NCI-H128 (cell line): ENCODE results near the gene IMPDH1.

Source experiments
- DNase-seq: peaks from one replicate; lab custom pipeline; 2025; ENCODE audit not compliant: unreplicated experiment; lab: John Stamatoyannopoulos, UW

Gene IMPDH1

GRCh38 chr7:128434413-128435326, 24.9 kb upstream of the IMPDH1 start:
- no peak for DNase-seq

- no peak for DNase-seq
Observed at GRCh38 chr7:128431754-128432153, 22.0 kb upstream of the IMPDH1 start.

DNA sequence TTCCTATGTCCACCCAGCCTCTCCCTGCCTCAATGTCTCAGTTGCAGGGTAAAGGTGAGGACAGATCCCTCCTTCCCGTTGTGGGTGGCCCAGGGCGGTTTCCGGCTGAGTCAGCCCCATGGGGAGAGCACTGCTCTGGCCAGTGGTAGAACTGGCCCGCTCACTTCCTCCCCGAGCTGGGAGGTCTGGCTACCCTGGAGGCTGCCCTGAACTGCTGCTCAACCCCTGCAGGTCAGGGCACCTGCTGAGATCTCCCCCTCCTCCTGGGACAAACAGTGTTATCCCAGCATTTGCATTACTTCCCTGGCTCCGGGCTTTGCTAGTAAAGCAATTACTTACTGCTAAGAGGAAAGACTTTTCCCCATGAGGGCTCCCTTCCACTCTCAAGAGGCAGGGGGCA, 21.4 kb upstream of the IMPDH1 start:
- DNase-seq, result no peak

GRCh38 chr7:128430207-128430606, 20.4 kb upstream of the IMPDH1 start:
- no peak for DNase-seq

- peak; percentile 46 for DNase-seq
Observed at GRCh38 chr7:128427289-128427891, 17.6 kb upstream of the IMPDH1 start.

DNA sequence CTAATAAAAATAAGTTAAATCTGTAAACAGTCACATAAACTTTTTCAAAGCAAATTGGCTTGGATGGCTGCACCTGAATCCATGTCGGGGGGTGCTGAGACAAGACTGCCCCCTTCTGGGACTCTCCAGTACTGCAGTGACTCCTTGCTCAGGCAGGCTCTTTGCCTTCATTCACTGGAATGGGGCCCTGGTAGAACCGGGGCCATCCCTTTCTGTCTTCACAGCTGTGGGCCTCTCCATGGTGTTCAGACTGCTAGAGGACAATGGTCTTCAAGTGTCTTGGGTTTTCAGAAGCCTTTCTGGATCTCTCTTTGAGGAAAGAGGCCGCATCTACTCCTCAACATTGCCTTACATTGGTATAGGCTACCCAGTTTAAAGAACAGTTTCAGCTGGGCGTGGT, 16.1 kb upstream of the IMPDH1 start:
- peak; percentile 23 for DNase-seq

GRCh38 chr7:128424686-128425275, 15.0 kb upstream of the IMPDH1 start:
- DNase-seq, result no peak

DNA sequence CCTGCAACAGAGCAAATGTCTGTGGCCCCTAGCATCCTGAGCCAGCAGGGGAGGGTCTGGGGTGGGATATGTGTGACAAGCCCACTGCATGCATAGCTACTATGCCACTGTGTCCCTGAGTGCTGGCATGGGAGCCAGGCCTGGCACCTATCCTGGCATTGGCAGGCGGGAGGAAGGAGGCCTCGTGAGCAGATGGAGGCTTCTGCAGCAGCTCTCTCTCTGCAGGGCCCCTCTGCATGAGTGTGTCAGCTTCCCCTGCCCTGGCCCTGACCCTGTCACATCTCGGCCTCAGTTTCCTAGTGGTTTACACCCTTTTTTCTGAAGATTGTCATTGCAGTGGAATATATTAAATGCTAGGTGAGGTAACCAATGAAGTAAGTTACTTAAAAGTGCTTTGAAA, 13.1 kb upstream of the IMPDH1 start:
- no peak for DNase-seq

DNA sequence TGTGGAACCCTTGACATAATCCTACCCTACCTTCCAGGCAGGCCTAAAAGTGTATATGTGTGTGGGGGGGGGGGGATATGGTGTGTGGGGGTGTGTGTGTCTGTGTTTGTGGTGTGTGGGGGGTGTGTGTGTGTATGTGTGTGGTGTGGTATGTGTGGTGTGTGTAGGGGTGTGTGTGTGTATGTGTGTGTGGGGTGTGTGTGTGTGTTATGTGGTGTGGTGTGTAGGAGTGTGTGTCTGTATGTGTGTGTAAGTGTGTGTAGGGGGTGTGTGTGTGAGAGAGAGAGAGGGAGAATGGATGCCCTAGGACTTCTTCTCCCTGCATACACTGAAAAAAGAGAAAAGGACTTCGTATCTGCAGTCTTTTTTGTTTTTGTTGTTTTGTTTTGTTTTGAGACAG, 12.3 kb upstream of the IMPDH1 start:
- DNase-seq, result no peak

DNA sequence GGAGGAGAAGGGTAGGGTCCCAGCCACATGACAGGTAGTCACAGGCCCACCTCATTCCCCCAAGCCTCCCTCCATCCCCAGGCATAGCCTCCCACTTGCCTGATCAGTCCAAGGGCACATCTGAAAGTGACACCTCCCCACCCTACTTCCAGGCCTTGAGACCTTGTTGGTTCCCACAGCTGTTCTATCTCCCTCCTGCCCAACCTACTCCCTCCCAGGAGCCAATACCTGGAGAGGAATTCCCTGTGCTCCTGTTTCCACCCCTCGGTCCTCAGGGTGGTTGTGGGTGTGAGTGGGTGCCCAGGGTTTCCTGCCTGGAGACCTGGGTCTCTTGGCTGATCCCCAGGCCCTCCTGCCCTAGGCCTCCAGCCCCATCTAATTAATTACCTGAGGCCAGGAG, 11.6 kb upstream of the IMPDH1 start:
- no peak for DNase-seq

GRCh38 chr7:128420773-128421172, 11.0 kb upstream of the IMPDH1 start:
- no peak for DNase-seq

- DNase-seq, result no peak
Observed at GRCh38 chr7:128419257-128419656, 9.5 kb upstream of the IMPDH1 start.

DNA sequence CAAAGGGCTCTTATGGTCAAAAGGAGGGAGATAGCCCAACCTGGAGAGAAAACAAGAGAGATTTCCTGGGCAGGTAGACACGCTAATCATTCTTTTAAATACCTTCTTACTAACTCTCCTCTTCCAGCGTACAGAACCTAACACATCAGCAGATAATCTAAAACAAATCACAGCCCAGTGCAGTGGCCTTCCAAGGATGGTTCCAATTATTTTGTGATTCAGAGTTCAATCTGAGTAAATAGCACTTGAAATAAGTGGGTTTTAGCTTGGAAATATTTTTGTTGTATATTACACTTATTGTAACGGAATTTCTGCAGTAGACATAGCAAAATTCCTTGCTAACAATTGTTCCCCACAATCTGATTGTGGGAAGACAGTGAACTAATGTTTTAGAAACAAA, 7.3 kb upstream of the IMPDH1 start:
- DNase-seq, result no peak

- no peak for DNase-seq
Observed at GRCh38 chr7:128415217-128415785, 5.5 kb upstream of the IMPDH1 start.

GRCh38 chr7:128410451-128410753, 620 bp upstream of the IMPDH1 start:
- no peak for DNase-seq

DNA sequence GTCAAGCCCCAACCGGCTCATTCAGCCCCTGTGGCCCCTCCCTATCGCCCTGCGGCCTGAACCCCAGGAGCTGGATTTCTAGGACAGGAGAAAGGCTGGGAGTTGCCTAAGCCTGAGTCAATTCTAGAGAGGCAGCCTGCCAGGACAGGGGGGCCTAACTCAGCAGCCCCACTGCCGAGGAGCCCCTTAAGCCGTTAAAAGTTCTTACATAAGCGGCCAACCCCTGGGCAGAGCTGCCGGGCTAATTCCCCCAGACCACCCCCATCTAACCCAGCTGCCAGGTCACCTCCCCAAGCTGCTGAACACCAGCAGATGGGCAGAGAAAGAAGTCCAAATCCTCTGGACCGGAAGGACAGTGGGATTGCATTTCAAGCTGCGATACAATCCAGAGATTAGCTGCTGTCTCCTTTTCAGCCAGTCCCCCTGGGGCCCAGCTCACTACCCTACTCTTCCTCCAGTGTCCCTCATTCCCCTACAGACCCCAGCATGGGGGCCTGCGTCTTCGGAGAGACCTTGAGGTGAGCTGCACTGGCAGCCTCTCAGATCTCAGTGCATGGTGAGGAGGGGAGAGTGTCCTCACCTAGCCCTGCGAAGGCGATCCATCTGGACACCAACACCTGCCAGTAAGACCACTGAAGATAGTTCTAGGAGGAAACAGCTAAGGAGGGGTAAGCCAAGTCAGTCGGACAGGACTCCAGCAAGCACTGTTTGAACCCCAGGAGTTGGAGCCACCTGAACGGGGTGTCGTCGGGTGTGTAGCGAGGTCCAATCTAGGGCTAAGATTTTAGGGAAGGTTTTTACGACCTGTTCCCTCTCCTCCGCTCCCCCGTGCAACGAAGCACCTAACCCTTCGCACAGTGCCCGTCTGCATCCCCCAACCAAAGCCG, 830 bp downstream of the IMPDH1 start:
- DNase-seq, result no peak

GRCh38 chr7:128407751-128408708, 1.8 kb downstream of the IMPDH1 start:
- no peak for DNase-seq

GRCh38 chr7:128407233-128407589, 2.6 kb downstream of the IMPDH1 start:
- DNase-seq, result no peak

- no peak for DNase-seq
Observed at GRCh38 chr7:128406314-128407232, 3.2 kb downstream of the IMPDH1 start.
